Myocyte (in vitro differentiated cells): ENCODE measurements around the gene KRTAP2-2. TPM values are rescaled to one million over a fixed set of nuclear protein-coding genes. Genes with fewer than 3 reads are reported as not detected.
"Not testable (repeated sequence)": the region's sequence is repeated elsewhere in the genome, so short reads cannot be mapped to it uniquely, and the experiment has no call there.

Experiments used
- DNase-seq: peaks from one replicate; pipeline ENCODE4 v3.0.0-alpha.2; 2012; ENCODE audit warnings: low read depth
- polyA plus RNA-seq: library from polyadenylated mRNA; unstranded; fragments of >200 nt; gene quantifications from one replicate; pipeline ENCODE4 v1.2.1, GENCODE V29; 2012; ENCODE audit warnings: missing spikeins
- total RNA-seq: library from RNA; depleted of rRNA; stranded (reverse); fragments of >200 nt; gene quantifications from 2 replicates; pipeline ENCODE4 v1.2.3, GENCODE V29; 2014

Gene KRTAP2-2
- total RNA-seq = not detected in 2 replicates
- polyA plus RNA-seq = 0.20 TPM

GRCh38 chr17:41055130-41055529, at the start of gene KRTAP2-2:
KRTAP2-2 (minus strand) TSS chr17:41055230; CDS start chr17:41055211, 19 bp downstream.
- not testable (repeated sequence) for DNase-seq

GRCh38 chr17:41104386-41105038, 49.5 kb upstream of the KRTAP2-2 start:
- not testable (repeated sequence) for DNase-seq

- no peak for DNase-seq
Observed at GRCh38 chr17:41103896-41104295, 48.9 kb upstream of the KRTAP2-2 start.

GRCh38 chr17:41101586-41102259, 46.7 kb upstream of the KRTAP2-2 start, which contains the start of gene KRTAP4-16:
KRTAP4-16 (minus strand) TSS chr17:41102209; CDS start chr17:41102209, 0 bp downstream.
- DNase-seq = peak; percentile 14

GRCh38 chr17:41099682-41100480, 44.9 kb upstream of the KRTAP2-2 start:
- DNase-seq = not testable (repeated sequence)

GRCh38 chr17:41098481-41098880, 43.5 kb upstream of the KRTAP2-2 start:
- DNase-seq = no peak

- no peak for DNase-seq
Observed at GRCh38 chr17:41098042-41098441, 43.0 kb upstream of the KRTAP2-2 start, which contains the start of gene KRTAP4-8. KRTAP4-8 (minus strand) TSS chr17:41098142; CDS start chr17:41098084, 58 bp downstream.

GRCh38 chr17:41096055-41096454, 41.0 kb upstream of the KRTAP2-2 start:
- no peak for DNase-seq

- not testable (repeated sequence) for DNase-seq
Observed at GRCh38 chr17:41088760-41089352, 33.8 kb upstream of the KRTAP2-2 start.

GRCh38 chr17:41084100-41084856, 29.2 kb upstream of the KRTAP2-2 start, which contains the start of gene KRTAP4-7:
KRTAP4-7 (plus strand) TSS chr17:41084150; CDS start chr17:41084207, 57 bp downstream.
- not testable (repeated sequence) for DNase-seq

GRCh38 chr17:41083427-41083826, 28.4 kb upstream of the KRTAP2-2 start:
- DNase-seq = not testable (repeated sequence)

- no peak for DNase-seq
Observed at GRCh38 chr17:41082626-41083025, 27.6 kb upstream of the KRTAP2-2 start.

- no peak for DNase-seq
Observed at GRCh38 chr17:41076788-41077187, 21.8 kb upstream of the KRTAP2-2 start.

- DNase-seq = no peak
Observed at GRCh38 chr17:41073676-41074075, 18.6 kb upstream of the KRTAP2-2 start.

- DNase-seq = peak; percentile 94
Observed at GRCh38 chr17:41071606-41072360, 16.8 kb upstream of the KRTAP2-2 start.

- DNase-seq = no peak
Observed at GRCh38 chr17:41069031-41069430, 14.0 kb upstream of the KRTAP2-2 start.

GRCh38 chr17:41067281-41067680, 12.3 kb upstream of the KRTAP2-2 start:
- no peak for DNase-seq

GRCh38 chr17:41065829-41066624, 11.0 kb upstream of the KRTAP2-2 start, which contains the start of gene KRTAP2-4:
KRTAP2-4 (minus strand) TSS chr17:41065879; CDS start chr17:41065845, 34 bp downstream.
- peak; percentile 83 for DNase-seq
